Measurements from ENCODE around the gene SPOCD1. TPM values are rescaled to one million over a fixed set of nuclear protein-coding genes. Genes with fewer than 3 reads are reported as not detected.

Gene SPOCD1
- polyA plus RNA-seq, 2 of the 4 experiments (the other 2 are of a cell fraction), result 0.98 to 4.8 TPM

GRCh38 chr1:31765041-31765467, 50.8 kb downstream of the SPOCD1 start:
- ChIA-PET CTCF (interaction anchor here (1.3 to 14.7 kb wide), 4 partner anchors 19 to 199 kb away, joined by 3 to 242 read pairs (median 5); no protein-coding TSS in a partner anchor), POLR2A (no interaction called here)
- FAIRE-seq (no peak), ATAC-seq (peak in 1 of 2 experiments; percentile 35; a peak in 3 of 6 replicates), DNase-seq (ENCODE audit: low read depth in 1 of 2, low spot score in 1 of 2) (peak in 1 of 2 experiments; percentile 65)
- peak overlapping the region; percentile 99 for H3K4me2 ChIP-seq
- H3K27ac ChIP-seq, result no peak overlapping the region
- TF ChIP-seq, protein P1, sequence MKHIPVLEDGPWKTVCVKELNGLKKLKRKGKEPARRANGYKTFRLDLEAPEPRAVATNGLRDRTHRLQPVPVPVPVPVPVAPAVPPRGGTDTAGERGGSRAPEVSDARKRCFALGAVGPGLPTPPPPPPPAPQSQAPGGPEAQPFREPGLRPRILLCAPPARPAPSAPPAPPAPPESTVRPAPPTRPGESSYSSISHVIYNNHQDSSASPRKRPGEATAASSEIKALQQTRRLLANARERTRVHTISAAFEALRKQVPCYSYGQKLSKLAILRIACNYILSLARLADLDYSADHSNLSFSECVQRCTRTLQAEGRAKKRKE (CRISPR knock-in tag; IDR thresholded peaks at IDR 0.05; ENCODE audit: low read depth), result no peak
- TF ChIP-seq, protein P2, sequence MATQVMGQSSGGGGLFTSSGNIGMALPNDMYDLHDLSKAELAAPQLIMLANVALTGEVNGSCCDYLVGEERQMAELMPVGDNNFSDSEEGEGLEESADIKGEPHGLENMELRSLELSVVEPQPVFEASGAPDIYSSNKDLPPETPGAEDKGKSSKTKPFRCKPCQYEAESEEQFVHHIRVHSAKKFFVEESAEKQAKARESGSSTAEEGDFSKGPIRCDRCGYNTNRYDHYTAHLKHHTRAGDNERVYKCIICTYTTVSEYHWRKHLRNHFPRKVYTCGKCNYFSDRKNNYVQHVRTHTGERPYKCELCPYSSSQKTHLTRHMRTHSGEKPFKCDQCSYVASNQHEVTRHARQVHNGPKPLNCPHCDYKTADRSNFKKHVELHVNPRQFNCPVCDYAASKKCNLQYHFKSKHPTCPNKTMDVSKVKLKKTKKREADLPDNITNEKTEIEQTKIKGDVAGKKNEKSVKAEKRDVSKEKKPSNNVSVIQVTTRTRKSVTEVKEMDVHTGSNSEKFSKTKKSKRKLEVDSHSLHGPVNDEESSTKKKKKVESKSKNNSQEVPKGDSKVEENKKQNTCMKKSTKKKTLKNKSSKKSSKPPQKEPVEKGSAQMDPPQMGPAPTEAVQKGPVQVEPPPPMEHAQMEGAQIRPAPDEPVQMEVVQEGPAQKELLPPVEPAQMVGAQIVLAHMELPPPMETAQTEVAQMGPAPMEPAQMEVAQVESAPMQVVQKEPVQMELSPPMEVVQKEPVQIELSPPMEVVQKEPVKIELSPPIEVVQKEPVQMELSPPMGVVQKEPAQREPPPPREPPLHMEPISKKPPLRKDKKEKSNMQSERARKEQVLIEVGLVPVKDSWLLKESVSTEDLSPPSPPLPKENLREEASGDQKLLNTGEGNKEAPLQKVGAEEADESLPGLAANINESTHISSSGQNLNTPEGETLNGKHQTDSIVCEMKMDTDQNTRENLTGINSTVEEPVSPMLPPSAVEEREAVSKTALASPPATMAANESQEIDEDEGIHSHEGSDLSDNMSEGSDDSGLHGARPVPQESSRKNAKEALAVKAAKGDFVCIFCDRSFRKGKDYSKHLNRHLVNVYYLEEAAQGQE (IDR thresholded peaks at IDR 0.05), result no peak
- TF ChIP-seq ZSCAN20 (CRISPR knock-in tag; IDR thresholded peaks at IDR 0.05) (no peak), PHF8 (IDR thresholded peaks at IDR 0.05; ENCODE audit: borderline replicate concordance, low read depth) (no peak), HOXA7 (CRISPR knock-in tag; IDR thresholded peaks at IDR 0.05) (no peak), CEBPB (IDR thresholded peaks at IDR 0.05) (no peak), ZFP36 (IDR thresholded peaks at IDR 0.05; ENCODE audit: borderline replicate concordance, partially characterized antibody) (no peak), HDAC2 (IDR thresholded peaks at IDR 0.05) (no peak), MAFK (IDR thresholded peaks at IDR 0.05; ENCODE audit: partially characterized antibody) (no peak), RAD21 (conservative IDR thresholded peaks at IDR 0.05 in 1 of 2, IDR thresholded peaks at IDR 0.05 in 1 of 2) (peak; percentile 36 to 49; a peak in 4 of 5 replicates), ZNF302 (CRISPR knock-in tag; IDR thresholded peaks at IDR 0.05) (no peak), CBX2 (IDR thresholded peaks at IDR 0.05; ENCODE audit: borderline replicate concordance, low read depth) (no peak), POLR2AphosphoS2 (conservative IDR thresholded peaks at IDR 0.05; ENCODE audit: low read length) (no peak), CBX8 (IDR thresholded peaks at IDR 0.05) (no peak), MYC (IDR thresholded peaks at IDR 0.05; ENCODE audit: borderline replicate concordance, low read length) (no peak), SMC3 (IDR thresholded peaks at IDR 0.05) (0 out of 3 replicates have a peak, but pooled peaks have one; percentile 11), EP300 (IDR thresholded peaks at IDR 0.05) (no peak)
- TF ChIP-seq, protein P3, sequence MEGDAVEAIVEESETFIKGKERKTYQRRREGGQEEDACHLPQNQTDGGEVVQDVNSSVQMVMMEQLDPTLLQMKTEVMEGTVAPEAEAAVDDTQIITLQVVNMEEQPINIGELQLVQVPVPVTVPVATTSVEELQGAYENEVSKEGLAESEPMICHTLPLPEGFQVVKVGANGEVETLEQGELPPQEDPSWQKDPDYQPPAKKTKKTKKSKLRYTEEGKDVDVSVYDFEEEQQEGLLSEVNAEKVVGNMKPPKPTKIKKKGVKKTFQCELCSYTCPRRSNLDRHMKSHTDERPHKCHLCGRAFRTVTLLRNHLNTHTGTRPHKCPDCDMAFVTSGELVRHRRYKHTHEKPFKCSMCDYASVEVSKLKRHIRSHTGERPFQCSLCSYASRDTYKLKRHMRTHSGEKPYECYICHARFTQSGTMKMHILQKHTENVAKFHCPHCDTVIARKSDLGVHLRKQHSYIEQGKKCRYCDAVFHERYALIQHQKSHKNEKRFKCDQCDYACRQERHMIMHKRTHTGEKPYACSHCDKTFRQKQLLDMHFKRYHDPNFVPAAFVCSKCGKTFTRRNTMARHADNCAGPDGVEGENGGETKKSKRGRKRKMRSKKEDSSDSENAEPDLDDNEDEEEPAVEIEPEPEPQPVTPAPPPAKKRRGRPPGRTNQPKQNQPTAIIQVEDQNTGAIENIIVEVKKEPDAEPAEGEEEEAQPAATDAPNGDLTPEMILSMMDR (IDR thresholded peaks at IDR 0.05), result peak; percentile 27; the same call in 2 of the 3 replicates
- H3K9me3 ChIP-seq, result no peaks in the 10 kb centered on the region
- H3K4me3 ChIP-seq, result no peak overlapping the region
- 69% methylated on average over 3 of the region's 5 CpGs for WGBS (ENCODE audit: missing lambda C conversion rate)
- H3K4me1 ChIP-seq, result peaks cover 43% of the 10 kb centered on the region

DNA sequence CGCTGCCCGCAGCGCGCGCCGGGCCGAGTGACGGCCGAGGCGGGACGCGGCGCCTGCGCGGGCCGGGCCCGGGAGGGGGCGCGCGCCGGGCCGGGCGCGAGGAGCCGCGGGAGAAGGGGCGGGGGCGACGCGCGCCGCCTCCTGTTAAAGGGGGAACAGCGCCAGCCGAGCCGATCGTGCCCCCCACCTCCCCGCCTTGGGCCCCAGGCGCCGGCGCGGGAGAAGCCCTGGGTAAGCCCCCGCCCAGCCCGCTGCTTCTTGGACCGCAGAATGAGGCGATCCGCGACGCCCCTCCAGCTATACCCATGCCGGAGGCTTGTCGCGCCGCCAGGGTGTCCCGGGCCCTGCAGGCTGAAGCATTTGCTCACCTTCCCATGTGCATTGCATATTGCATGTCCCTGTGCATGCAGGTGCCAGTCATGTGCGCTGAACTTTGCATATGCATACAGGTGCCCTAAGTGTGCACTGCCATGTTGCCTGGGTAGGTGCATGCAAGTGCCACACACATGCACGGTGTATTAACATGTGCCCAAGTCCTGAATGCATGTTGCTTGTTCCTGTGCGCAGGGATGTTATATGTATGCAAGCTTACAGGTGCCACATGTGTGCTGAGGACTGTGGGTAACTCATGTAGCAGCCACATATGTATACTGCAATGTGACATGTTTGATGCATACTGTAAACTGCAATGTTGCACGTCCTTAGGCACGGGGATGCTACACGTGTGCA, 51.3 kb downstream of the SPOCD1 start, which contains the start of gene ADGRB2:
ADGRB2 (minus strand) TSS at position 29 of the 729 bp plus-strand sequence. CDS start 7,119 bp downstream, outside the sequence.
- H3K4me1 ChIP-seq, result peaks cover 43% of the 10 kb centered on the region
- DNase-seq (ENCODE audit: low read depth in 1 of 2, low spot score in 1 of 2), result peak in 1 of 2 experiments; percentile 35
- POLR2A ChIA-PET, result no interaction called here

More for the DNA sequence above, 51.3 kb downstream of the SPOCD1 start, which contains the start of gene ADGRB2:
- FAIRE-seq (no peak), ATAC-seq (peak; percentile 16 to 21; a peak in 4 of 6 replicates)
- H3K9me3 ChIP-seq, result no peaks in the 10 kb centered on the region
- TF ChIP-seq PHF8 (IDR thresholded peaks at IDR 0.05; ENCODE audit: borderline replicate concordance, low read depth) (no peak), E2F6 (IDR thresholded peaks at IDR 0.05; ENCODE audit: borderline replicate concordance, low read depth) (no peak), JUNB (IDR thresholded peaks at IDR 0.05) (no peak), NFE2L2 (conservative IDR thresholded peaks at IDR 0.05; ENCODE audit: low read length) (no peak), RARB (CRISPR knock-in tag; IDR thresholded peaks at IDR 0.05) (no peak), NR3C1 (IDR thresholded peaks at IDR 0.05) (no peak)
- TF ChIP-seq, protein P3 (IDR thresholded peaks at IDR 0.05), result peak; percentile 29; the same call in 2 of the 3 replicates
- TF ChIP-seq, protein P4, sequence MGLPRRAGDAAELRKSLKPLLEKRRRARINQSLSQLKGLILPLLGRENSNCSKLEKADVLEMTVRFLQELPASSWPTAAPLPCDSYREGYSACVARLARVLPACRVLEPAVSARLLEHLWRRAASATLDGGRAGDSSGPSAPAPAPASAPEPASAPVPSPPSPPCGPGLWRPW (IDR thresholded peaks at IDR 0.05), result no peak
- CTCF ChIA-PET, result interaction anchor here (1.3 to 14.7 kb wide), 4 partner anchors 19 to 200 kb away, joined by 3 to 242 read pairs (median 5); no protein-coding TSS in a partner anchor
- peak within 1 kb of the TSS; percentile 76 to 98 for H3K27ac ChIP-seq
- WGBS (ENCODE audit: missing lambda C conversion rate), result 30% methylated on average over 9 of the region's 59 CpGs
- peak within 1 kb of the TSS; percentile 99 for H3K4me2 ChIP-seq
- H3K4me3 ChIP-seq, result peak within 1 kb of the TSS; percentile 67
